HEK293T (cell line): ENCODE measurements around the gene TTC19.

Source experiments
- CTCF ChIA-PET: fragments of 350-600 bp; formaldehyde crosslinking; extraction: SDS; loops from one replicate; lab custom pipeline; 2021; ENCODE audit warnings: antibody characterized with exemption, inconsistent platforms; lab: Yijun Ruan, JAX
- POLR2A ChIA-PET: fragments of 350-600 bp; formaldehyde crosslinking; extraction: SDS; loops from one replicate; lab custom pipeline; 2020; ENCODE audit warnings: antibody characterized with exemption, inconsistent platforms; lab: Yijun Ruan, JAX
- DNase-seq: peaks from one replicate; pipeline ENCODE4 v3.0.0; 2012; ENCODE audit warnings: mixed read lengths; ENCODE audit errors: extremely low spot score
- ARNT ChIP-seq: fragments of 450-650 bp; IDR thresholded peaks from 2 replicates; pipeline ENCODE4 v1.6.1; 2017; ENCODE audit warnings: mild to moderate bottlenecking
- BHLHE40 ChIP-seq: fragments of 450-650 bp; IDR thresholded peaks from 2 replicates; pipeline ENCODE4 v1.6.1; 2016; ENCODE audit warnings: mild to moderate bottlenecking, moderate library complexity, borderline replicate concordance
- CTBP1 ChIP-seq: fragments of 450-650 bp; IDR thresholded peaks from 2 replicates; pipeline ENCODE4 v1.6.1; 2016; ENCODE audit warnings: borderline replicate concordance
- ELF4 ChIP-seq: fragments of 450-650 bp; IDR thresholded peaks from 2 replicates; pipeline ENCODE4 v1.6.1; 2017; ENCODE audit warnings: antibody characterized with exemption
- FOXA1 ChIP-seq: fragments of 450-650 bp; IDR thresholded peaks from 2 replicates; pipeline ENCODE4 v1.6.1; 2016; ENCODE audit warnings: mild to moderate bottlenecking
- FOXK2 ChIP-seq: fragments of 450-650 bp; IDR thresholded peaks from 2 replicates; pipeline ENCODE4 v1.6.1; 2016; ENCODE audit warnings: mild to moderate bottlenecking
- FOXM1 ChIP-seq: fragments of 450-650 bp; IDR thresholded peaks from 2 replicates; pipeline ENCODE4 v1.6.1; 2017; ENCODE audit warnings: mild to moderate bottlenecking, borderline replicate concordance
- HDGF ChIP-seq: fragments of 450-650 bp; IDR thresholded peaks from 2 replicates; pipeline ENCODE4 v1.6.1; 2017; ENCODE audit warnings: antibody characterized with exemption, borderline replicate concordance
- L3MBTL2 ChIP-seq: fragments of 450-650 bp; conservative IDR thresholded peaks from 2 replicates; pipeline ENCODE4 v1.6.1; 2016; ENCODE audit warnings: mild to moderate bottlenecking
- LEF1 ChIP-seq: fragments of 450-650 bp; IDR thresholded peaks from 2 replicates; pipeline ENCODE4 v1.6.1; 2017; ENCODE audit warnings: mild to moderate bottlenecking, borderline replicate concordance
- NFRKB ChIP-seq: fragments of 450-650 bp; IDR thresholded peaks from 2 replicates; pipeline ENCODE4 v1.6.1; 2016; ENCODE audit warnings: mild to moderate bottlenecking, moderate library complexity
- PKNOX1 ChIP-seq: fragments of 450-650 bp; IDR thresholded peaks from 2 replicates; pipeline ENCODE4 v1.6.1; 2016
- SP1 ChIP-seq: fragments of 450-650 bp; IDR thresholded peaks from 2 replicates; pipeline ENCODE4 v1.6.1; 2017
- SUZ12 ChIP-seq: fragments of 450-650 bp; IDR thresholded peaks from 2 replicates; pipeline ENCODE4 v1.6.1; 2016; ENCODE audit warnings: mild to moderate bottlenecking
- TARDBP ChIP-seq: fragments of 450-650 bp; IDR thresholded peaks from 2 replicates; pipeline ENCODE4 v1.6.1; 2016
- ZNF384 ChIP-seq: fragments of 450-650 bp; IDR thresholded peaks from 2 replicates; pipeline ENCODE4 v1.6.1; 2016

TTC19 gene

GRCh38 chr17:15970500-15970899 lies 29.1 kb upstream of the TTC19 start:
- CTCF ChIA-PET, result no interaction called here
- POLR2A ChIA-PET, result interaction anchor here (1.5 to 2.1 kb wide), 2 partner anchors 26 to 29 kb away, joined by 6 to 11 read pairs; partner anchors contain the start of genes ADORA2B, TTC19 and ZSWIM7
- no peak for DNase-seq
- TF ChIP-seq FOXM1, result no peak
- no peak for TF ChIP-seq LEF1
- TF ChIP-seq ELF4, result no peak
- no peak for TF ChIP-seq NFRKB
- TF ChIP-seq FOXK2, result no peak
- no peak for TF ChIP-seq PKNOX1

- CTCF ChIA-PET, result interaction anchor here (0.7 to 0.9 kb wide), 2 partner anchors 23 to 198 kb away, joined by 3 to 5 read pairs; no protein-coding TSS in a partner anchor
- POLR2A ChIA-PET, result interaction anchor here (2.1 kb wide), 1 partner anchor 26 kb away, joined by 11 read pairs; the partner anchor contains the start of gene ADORA2B
- DNase-seq, result no peak
- TF ChIP-seq L3MBTL2 (no peak), FOXA1 (no peak)
Measured at GRCh38 chr17:15971098-15971678, 28.4 kb upstream of the TTC19 start.

- DNase-seq, result no peak
- CTCF ChIA-PET, result interaction anchor here (0.9 kb wide), 1 partner anchor 22 kb away, joined by 3 read pairs; no protein-coding TSS in a partner anchor
- no peak for TF ChIP-seq SP1
- TF ChIP-seq ELF4, result no peak
- no peak for TF ChIP-seq HDGF
- POLR2A ChIA-PET, result no interaction called here
Measured at GRCh38 chr17:15971882-15972281, 27.7 kb upstream of the TTC19 start.

GRCh38 chr17:15972497-15972951 lies 27.1 kb upstream of the TTC19 start:
- TF ChIP-seq LEF1, result no peak
- no peak for TF ChIP-seq BHLHE40
- no peak for TF ChIP-seq ARNT
- TF ChIP-seq ZNF384, result no peak
- no peak for TF ChIP-seq SP1
- TF ChIP-seq NFRKB, result no peak
- no peak for TF ChIP-seq HDGF
- no peak for TF ChIP-seq TARDBP
- no peak for TF ChIP-seq FOXA1
- TF ChIP-seq FOXK2, result no peak
- no peak for TF ChIP-seq CTBP1
- no peak for TF ChIP-seq SUZ12
- no peak for TF ChIP-seq L3MBTL2
- no peak for TF ChIP-seq ELF4
- TF ChIP-seq PKNOX1, result no peak
- no peak for TF ChIP-seq FOXM1
- CTCF ChIA-PET, result no interaction called here
- POLR2A ChIA-PET, result no interaction called here

GRCh38 chr17:15973016-15973415 lies 26.6 kb upstream of the TTC19 start:
- DNase-seq, result no peak
- ChIA-PET CTCF (no interaction called here), POLR2A (interaction anchor here (1.1 kb wide), 1 partner anchor 29 kb away, joined by 3 read pairs; no protein-coding TSS in a partner anchor)
- no peak for TF ChIP-seq FOXM1
- TF ChIP-seq SUZ12, result no peak
- no peak for TF ChIP-seq ZNF384

More at GRCh38 chr17:15972497-15972951, 27.1 kb upstream of the TTC19 start:
- DNase-seq, result no peak

- TF ChIP-seq PKNOX1 (peak; percentile 24; the same call in 1 of the 2 replicates), HDGF (no peak)
- no peak for DNase-seq
- ChIA-PET POLR2A (interaction anchor here (0.6 to 2.9 kb wide), 4 partner anchors 8 to 1772 kb away, joined by 3 to 11 read pairs (median 4); partner anchors contain the start of genes TTC19 and ZSWIM7), CTCF (interaction anchor here (1.5 kb wide), 1 partner anchor 29 kb away, joined by 6 read pairs; the partner anchor contains the start of gene ADORA2B)
Measured at GRCh38 chr17:15973834-15974233, 25.8 kb upstream of the TTC19 start.

- TF ChIP-seq LEF1, result no peak
- TF ChIP-seq FOXK2, result no peak
- TF ChIP-seq NFRKB, result no peak
- TF ChIP-seq ELF4, result no peak
- TF ChIP-seq FOXA1, result no peak
- no peak for TF ChIP-seq CTBP1
- no peak for TF ChIP-seq BHLHE40
- no peak for TF ChIP-seq FOXM1
- no peak for TF ChIP-seq SP1
- no peak for TF ChIP-seq SUZ12
- no peak for TF ChIP-seq TARDBP
- TF ChIP-seq PKNOX1, result no peak
- no peak for TF ChIP-seq HDGF
- no peak for TF ChIP-seq ZNF384
- no peak for TF ChIP-seq L3MBTL2
- POLR2A ChIA-PET, result no interaction called here
- CTCF ChIA-PET, result interaction anchor here (0.6 kb wide), 1 partner anchor 28 kb away, joined by 3 read pairs; no protein-coding TSS in a partner anchor
- DNase-seq, result no peak
Measured at GRCh38 chr17:15977894-15978293, 21.7 kb upstream of the TTC19 start.
